Fibroblast of lung (primary cell): ENCODE measurements around the gene KIAA1671. TPM values are rescaled to one million over a fixed set of nuclear protein-coding genes. Genes with fewer than 3 reads are reported as not detected.

ENCODE experiments used
- DNase-seq, 2 donors: peaks; one replicate each; pipeline versions ENCODE4 v3.0.0 to v3.0.0-alpha.2; 2010; ENCODE audit warnings: low read depth in 2 of 2
- H2AFZ ChIP-seq: 2 replicates; pipeline ENCODE4 v1.5.1; 2012; ENCODE audit warnings: low read length, control low read depth, inconsistent platforms
- H3K27ac ChIP-seq: 2 replicates; pipeline ENCODE4 v1.5.1; 2011; ENCODE audit warnings: low read length, control low read depth; ENCODE audit not compliant: insufficient read depth
- H3K27me3 ChIP-seq: 2 replicates; pipeline ENCODE4 v1.5.1; 2011; ENCODE audit warnings: mild to moderate bottlenecking, low read length; ENCODE audit not compliant: control insufficient read depth, insufficient read depth
- H3K36me3 ChIP-seq: 2 replicates; pipeline ENCODE4 v1.5.1; 2011; ENCODE audit warnings: low read length; ENCODE audit not compliant: control insufficient read depth, insufficient read depth
- H3K4me1 ChIP-seq: 2 replicates; pipeline ENCODE4 v1.5.1; 2011; ENCODE audit warnings: low read length; ENCODE audit not compliant: control insufficient read depth, insufficient read depth; ENCODE audit errors: extremely low read depth
- H3K4me2 ChIP-seq: 2 replicates; pipeline ENCODE4 v1.5.1; 2011; ENCODE audit warnings: low read length, control low read depth; ENCODE audit not compliant: insufficient read depth; ENCODE audit errors: extremely low read depth
- H3K4me3 ChIP-seq, 4 experiments: fragments of 200-600 bp in 1 of 4; sonication (generic) in 1 of 4; replicated peaks in 1 of 4; 2 replicates each; pipeline ENCODE4 v1.5.1; 2011 to 2016; ENCODE audit warnings: low read length in 4 of 4, low read depth in 3 of 4, mild to moderate bottlenecking in 3 of 4, control low read depth in 2 of 4, inconsistent platforms in 1 of 4, mixed read lengths in 1 of 4; ENCODE audit not compliant: insufficient read depth in 1 of 4; ENCODE audit errors: control extremely low read depth in 1 of 4
- H3K79me2 ChIP-seq: 2 replicates; pipeline ENCODE4 v1.5.1; 2012; ENCODE audit warnings: mild to moderate bottlenecking, low read length, inconsistent platforms; ENCODE audit not compliant: control insufficient read depth, insufficient read depth
- H3K9ac ChIP-seq: 2 replicates; pipeline ENCODE4 v1.5.1; 2011; ENCODE audit warnings: mild to moderate bottlenecking, low read length, control low read depth; ENCODE audit not compliant: insufficient read depth
- H3K9me3 ChIP-seq: 2 replicates; pipeline ENCODE4 v1.5.1; 2012; ENCODE audit warnings: low read depth, low read length; ENCODE audit not compliant: control insufficient read depth, insufficient read depth
- H4K20me1 ChIP-seq: 2 replicates; pipeline ENCODE4 v1.5.1; 2011; ENCODE audit warnings: low read length; ENCODE audit not compliant: control insufficient read depth, insufficient read depth; ENCODE audit errors: extremely low read depth
- EZH2 ChIP-seq: IDR thresholded peaks from 2 replicates; pipeline ENCODE4 v1.5.1; 2012; ENCODE audit warnings: low read length, control low read depth, mild to moderate bottlenecking; ENCODE audit errors: missing control alignments
- polyA plus RNA-seq, 2 donors: library from polyadenylated mRNA; depleted of rRNA in 1 of 2; stranded (reverse) in 1 of 2; unstranded in 1 of 2; fragments of >200 nt; gene quantifications; 2 replicates each; pipeline ENCODE4 v1.2.1, GENCODE V29; 2011 to 2012; ENCODE audit warnings: missing spikeins in 1 of 2
- total RNA-seq: library from RNA; depleted of rRNA; stranded (reverse); fragments of >200 nt; gene quantifications from 2 replicates; pipeline ENCODE4 v1.2.1, GENCODE V29; 2014
- TF ChIP-seq, protein P1 (sequence below), 2 donors: IDR thresholded peaks in 1 of 2; conservative IDR thresholded peaks in 1 of 2; 1 replicate in 1 of 2; 2 replicates in 1 of 2; pipeline ENCODE4 v1.5.1; 2011 to 2012; ENCODE audit warnings: low read length in 2 of 2, control low read depth in 1 of 2, inconsistent platforms in 1 of 2, low read depth in 1 of 2, mild to moderate bottlenecking in 1 of 2

The KIAA1671 gene
- total and polyA plus RNA-seq, 2 donors (not counting 1 experiment from before 2014, with no cell fraction given), result 0.34 to 1.3 TPM

DNA sequence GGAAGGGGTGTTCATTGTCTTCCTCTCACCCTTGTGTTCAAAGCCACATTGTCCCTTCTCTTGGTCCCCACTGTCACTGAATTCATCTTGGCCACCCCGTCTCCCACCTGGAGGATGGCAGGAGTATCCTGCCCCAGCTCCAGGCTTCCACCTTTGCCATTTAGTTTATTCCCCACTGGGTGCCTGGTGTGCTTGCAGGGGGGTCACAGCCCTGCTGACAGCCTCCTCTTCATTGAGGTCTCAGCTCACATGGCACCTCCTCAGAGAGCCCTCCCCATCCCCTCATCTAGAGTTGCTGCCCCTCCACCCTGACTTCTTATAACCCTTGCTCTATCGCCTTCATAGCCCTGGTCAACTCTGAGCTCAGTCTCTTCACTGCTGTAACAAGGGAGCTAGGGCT lies 36.6 kb downstream of the KIAA1671 start:
- no peaks in the 10 kb centered on the region for H3K9me3 ChIP-seq
- H2AFZ ChIP-seq, result no peak overlapping the region
- H3K4me1 ChIP-seq, result no peaks in the 10 kb centered on the region
- H3K9ac ChIP-seq, result no peak overlapping the region
- no peak for TF ChIP-seq EZH2
- TF ChIP-seq, protein P1, sequence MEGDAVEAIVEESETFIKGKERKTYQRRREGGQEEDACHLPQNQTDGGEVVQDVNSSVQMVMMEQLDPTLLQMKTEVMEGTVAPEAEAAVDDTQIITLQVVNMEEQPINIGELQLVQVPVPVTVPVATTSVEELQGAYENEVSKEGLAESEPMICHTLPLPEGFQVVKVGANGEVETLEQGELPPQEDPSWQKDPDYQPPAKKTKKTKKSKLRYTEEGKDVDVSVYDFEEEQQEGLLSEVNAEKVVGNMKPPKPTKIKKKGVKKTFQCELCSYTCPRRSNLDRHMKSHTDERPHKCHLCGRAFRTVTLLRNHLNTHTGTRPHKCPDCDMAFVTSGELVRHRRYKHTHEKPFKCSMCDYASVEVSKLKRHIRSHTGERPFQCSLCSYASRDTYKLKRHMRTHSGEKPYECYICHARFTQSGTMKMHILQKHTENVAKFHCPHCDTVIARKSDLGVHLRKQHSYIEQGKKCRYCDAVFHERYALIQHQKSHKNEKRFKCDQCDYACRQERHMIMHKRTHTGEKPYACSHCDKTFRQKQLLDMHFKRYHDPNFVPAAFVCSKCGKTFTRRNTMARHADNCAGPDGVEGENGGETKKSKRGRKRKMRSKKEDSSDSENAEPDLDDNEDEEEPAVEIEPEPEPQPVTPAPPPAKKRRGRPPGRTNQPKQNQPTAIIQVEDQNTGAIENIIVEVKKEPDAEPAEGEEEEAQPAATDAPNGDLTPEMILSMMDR (conservative IDR thresholded peaks at IDR 0.05 in 1 of 2, IDR thresholded peaks at IDR 0.05 in 1 of 2; ENCODE audit: low read depth in 1 of 2, low read length in 2 of 2), result no peak
- H4K20me1 ChIP-seq, result no peaks in the 10 kb centered on the region
- no peaks in the 10 kb centered on the region for H3K27me3 ChIP-seq
- DNase-seq, result no peak
- H3K36me3 ChIP-seq, result no peaks in the 10 kb centered on the region
- H3K4me2 ChIP-seq, result no peak overlapping the region
- H3K27ac ChIP-seq, result no peak overlapping the region
- no peaks in the 10 kb centered on the region for H3K79me2 ChIP-seq
- no peak overlapping the region for H3K4me3 ChIP-seq

DNA sequence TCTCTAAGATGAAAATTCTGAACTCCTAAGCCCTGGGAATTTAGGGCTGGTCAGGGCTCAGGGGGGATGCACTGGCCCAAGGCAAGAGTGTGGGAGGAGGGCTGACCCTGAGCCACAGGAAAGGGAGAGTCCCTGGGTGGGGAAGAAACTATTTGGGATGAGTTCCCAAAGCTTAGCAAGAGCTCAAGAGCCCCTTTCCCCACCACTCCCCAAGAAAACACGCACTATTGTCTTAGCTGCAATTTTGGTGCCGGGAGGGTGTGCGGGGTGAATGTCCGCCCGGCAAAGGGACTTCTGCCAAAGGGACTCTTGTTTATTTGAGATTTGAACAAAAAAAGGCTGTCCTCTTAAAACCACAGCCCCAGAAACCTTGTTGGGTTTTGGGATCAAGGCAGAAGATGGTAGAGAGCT lies 37.0 kb downstream of the KIAA1671 start:
- H3K4me3 ChIP-seq, result no peak overlapping the region
- H3K9ac ChIP-seq, result no peak overlapping the region
- no peaks in the 10 kb centered on the region for H3K27me3 ChIP-seq
- DNase-seq, result peak in 1 of 2 donors; percentile 33
- TF ChIP-seq EZH2, result no peak
- TF ChIP-seq, protein P1 (conservative IDR thresholded peaks at IDR 0.05 in 1 of 2, IDR thresholded peaks at IDR 0.05 in 1 of 2; ENCODE audit: low read depth in 1 of 2, low read length in 2 of 2), result no peak
- H2AFZ ChIP-seq, result no peak overlapping the region
- no peaks in the 10 kb centered on the region for H3K4me1 ChIP-seq
- H3K9me3 ChIP-seq, result no peaks in the 10 kb centered on the region
- H3K36me3 ChIP-seq, result no peaks in the 10 kb centered on the region
- H4K20me1 ChIP-seq, result no peaks in the 10 kb centered on the region
- H3K79me2 ChIP-seq, result no peaks in the 10 kb centered on the region
- H3K27ac ChIP-seq, result no peak overlapping the region
- no peak overlapping the region for H3K4me2 ChIP-seq

DNA sequence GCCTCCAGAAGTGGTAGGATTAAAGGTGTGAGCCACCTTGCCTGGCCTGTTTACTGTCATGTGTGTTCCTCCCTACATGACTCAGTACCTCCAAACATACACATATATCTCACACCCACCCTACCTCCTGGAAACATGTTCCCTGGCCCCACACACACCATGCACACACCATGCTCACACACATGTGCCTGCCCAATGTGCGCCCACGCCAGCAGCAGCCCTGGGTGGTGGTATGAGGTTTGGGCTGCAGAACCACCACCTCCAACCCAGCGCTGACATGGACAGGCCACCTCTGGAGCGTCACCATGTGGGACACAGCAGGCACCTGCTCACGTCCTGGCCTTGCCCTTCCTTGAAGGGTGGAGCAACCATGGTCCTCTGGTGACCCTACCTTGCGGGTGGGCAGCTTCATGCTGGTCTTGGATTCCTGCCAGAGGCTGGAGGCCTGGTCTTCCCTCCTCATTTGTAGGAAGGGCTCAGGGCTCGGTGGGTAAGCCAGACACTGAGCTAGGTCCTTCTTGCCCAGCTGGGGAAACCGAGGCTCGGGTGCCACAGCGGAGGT lies 37.9 kb downstream of the KIAA1671 start:
- no peaks in the 10 kb centered on the region for H3K79me2 ChIP-seq
- DNase-seq, result no peak
- no peaks in the 10 kb centered on the region for H3K4me1 ChIP-seq
- H3K27me3 ChIP-seq, result no peaks in the 10 kb centered on the region
- no peaks in the 10 kb centered on the region for H4K20me1 ChIP-seq
- TF ChIP-seq EZH2, result no peak
- TF ChIP-seq, protein P1 (conservative IDR thresholded peaks at IDR 0.05 in 1 of 2, IDR thresholded peaks at IDR 0.05 in 1 of 2; ENCODE audit: low read depth in 1 of 2, low read length in 2 of 2), result no peak
- no peak overlapping the region for H3K4me2 ChIP-seq
- H3K4me3 ChIP-seq, result no peak overlapping the region
- H3K36me3 ChIP-seq, result no peaks in the 10 kb centered on the region
- no peak overlapping the region for H3K27ac ChIP-seq
- H3K9me3 ChIP-seq, result no peaks in the 10 kb centered on the region
- H2AFZ ChIP-seq, result no peak overlapping the region
- H3K9ac ChIP-seq, result no peak overlapping the region
